Peyer's patch (tissue), 4 donors: ENCODE measurements around the gene CUBN.

ENCODE experiments used
- POLR2A ChIP-seq, 2 donors: fragments of 450-650 bp; IDR thresholded peaks; one replicate each; pipeline ENCODE4 v1.5.1; 2017; ENCODE audit warnings: antibody characterized with exemption in 2 of 2, mild to moderate bottlenecking in 2 of 2, moderate library complexity in 2 of 2
- TF ChIP-seq, protein P1 (sequence below), 6 experiments: fragments of 450-650 bp in 4 of 6; fragments of 200-600 bp in 2 of 6; sonication (generic) in 1 of 6; IDR thresholded peaks; one replicate each; pipeline ENCODE4 v1.5.1; 2017 to 2019; ENCODE audit warnings: antibody characterized with exemption in 6 of 6, mild to moderate bottlenecking in 3 of 6, moderate library complexity in 1 of 6

DNA sequence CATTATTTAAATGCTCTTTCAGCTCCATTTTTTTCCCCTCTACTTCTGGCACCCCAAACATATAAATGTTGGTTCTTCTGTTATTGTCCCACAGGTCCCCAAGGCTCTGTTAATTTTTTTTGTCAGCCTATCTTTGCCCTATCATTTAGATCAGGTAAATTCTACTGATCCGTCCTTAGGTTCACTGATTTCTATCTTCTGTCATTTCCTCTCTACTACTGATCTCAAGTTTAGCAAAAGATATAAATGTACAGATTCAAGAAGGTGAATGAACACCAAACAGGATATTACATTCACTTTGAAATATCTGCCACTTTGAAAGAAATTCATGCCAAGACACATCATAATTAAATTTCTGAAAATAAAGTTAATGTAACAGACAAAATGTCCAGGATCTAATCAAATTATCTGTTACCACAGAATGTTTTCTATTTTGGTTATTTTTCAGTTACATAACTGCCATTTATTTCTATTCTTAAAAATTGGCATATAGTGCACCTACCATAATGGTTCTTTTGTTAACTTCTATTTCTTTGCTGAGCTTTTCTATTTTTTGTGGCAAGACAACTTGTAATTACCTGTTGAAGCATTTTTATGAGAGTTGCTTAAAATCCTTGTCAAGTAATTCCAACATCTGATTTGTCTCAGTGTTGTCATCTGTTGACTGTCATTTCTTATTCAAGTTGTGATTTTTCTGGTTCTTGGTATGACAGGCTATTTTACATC is 12.1 kb upstream of the CUBN start:
- TF ChIP-seq, protein P1, sequence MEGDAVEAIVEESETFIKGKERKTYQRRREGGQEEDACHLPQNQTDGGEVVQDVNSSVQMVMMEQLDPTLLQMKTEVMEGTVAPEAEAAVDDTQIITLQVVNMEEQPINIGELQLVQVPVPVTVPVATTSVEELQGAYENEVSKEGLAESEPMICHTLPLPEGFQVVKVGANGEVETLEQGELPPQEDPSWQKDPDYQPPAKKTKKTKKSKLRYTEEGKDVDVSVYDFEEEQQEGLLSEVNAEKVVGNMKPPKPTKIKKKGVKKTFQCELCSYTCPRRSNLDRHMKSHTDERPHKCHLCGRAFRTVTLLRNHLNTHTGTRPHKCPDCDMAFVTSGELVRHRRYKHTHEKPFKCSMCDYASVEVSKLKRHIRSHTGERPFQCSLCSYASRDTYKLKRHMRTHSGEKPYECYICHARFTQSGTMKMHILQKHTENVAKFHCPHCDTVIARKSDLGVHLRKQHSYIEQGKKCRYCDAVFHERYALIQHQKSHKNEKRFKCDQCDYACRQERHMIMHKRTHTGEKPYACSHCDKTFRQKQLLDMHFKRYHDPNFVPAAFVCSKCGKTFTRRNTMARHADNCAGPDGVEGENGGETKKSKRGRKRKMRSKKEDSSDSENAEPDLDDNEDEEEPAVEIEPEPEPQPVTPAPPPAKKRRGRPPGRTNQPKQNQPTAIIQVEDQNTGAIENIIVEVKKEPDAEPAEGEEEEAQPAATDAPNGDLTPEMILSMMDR (IDR thresholded peaks at IDR 0.05), result no peak
- TF ChIP-seq POLR2A (IDR thresholded peaks at IDR 0.05), result no peak
